Tibial nerve (tissue), 4 donors: ENCODE data around the gene CCDC13. TPM values are rescaled to one million over a fixed set of nuclear protein-coding genes. Genes with fewer than 3 reads are reported as not detected.
A peak's percentile ranks its signal among the peaks of the same experiment; 100 is the strongest.

Experiments
- DNase-seq, 2 donors: peaks; one replicate each; pipeline ENCODE4 v3.0.0-alpha.2; 2019; ENCODE audit warnings: low spot score in 2 of 2
- H3K27ac ChIP-seq, 4 donors: fragments of 200-600 bp; sonication (generic) in 3 of 4; one replicate each; pipeline ENCODE4 v1.5.1; 2017 to 2019; ENCODE audit warnings: mild to moderate bottlenecking in 1 of 4
- H3K27me3 ChIP-seq, 2 donors: fragments of 200-600 bp; sonication (generic) in 1 of 2; one replicate each; pipeline versions ENCODE4 v1.5.1 to v1.6.0; 2017 to 2019
- H3K36me3 ChIP-seq, 3 donors: fragments of 200-600 bp; sonication (generic); one replicate each; pipeline ENCODE4 v1.5.1; 2018 to 2019
- H3K4me1 ChIP-seq, 4 donors: fragments of 200-600 bp; sonication (generic) in 3 of 4; one replicate each; pipeline ENCODE4 v1.5.1; 2017 to 2019
- H3K4me3 ChIP-seq, 4 donors: fragments of 200-600 bp; sonication (generic) in 3 of 4; one replicate each; pipeline ENCODE4 v1.5.1; 2017 to 2019; ENCODE audit warnings: mild to moderate bottlenecking in 1 of 4, moderate library complexity in 1 of 4
- H3K9me3 ChIP-seq, 4 donors: fragments of 200-600 bp; sonication (generic) in 3 of 4; one replicate each; pipeline ENCODE4 v1.5.1; 2017 to 2019
- CTCF ChIP-seq, 5 experiments: fragments of 200-600 bp in 3 of 5; fragments of 450-650 bp in 2 of 5; sonication (generic) in 3 of 5; IDR thresholded peaks; one replicate each; pipeline ENCODE4 v1.5.1; 2016 to 2019; ENCODE audit warnings: antibody characterized with exemption in 5 of 5, mild to moderate bottlenecking in 3 of 5, moderate library complexity in 2 of 5
- EP300 ChIP-seq, 2 donors: sonication (generic); formaldehyde crosslinking; IDR thresholded peaks; one replicate each; pipeline ENCODE4 v1.6.1; 2017; ENCODE audit warnings: antibody characterized with exemption in 2 of 2, mild to moderate bottlenecking in 1 of 2
- POLR2A ChIP-seq, 2 donors: fragments of 450-650 bp; IDR thresholded peaks; one replicate each; pipeline ENCODE4 v1.6.1; 2017; ENCODE audit warnings: antibody characterized with exemption in 2 of 2, mild to moderate bottlenecking in 2 of 2, moderate library complexity in 2 of 2
- WGBS, 2 donors: methylation state at CpG; one replicate each; pipeline ENCODE4 v1.1.5; 2018; 5-methylcytosine and 5-hydroxymethylcytosine counted together
- total RNA-seq, 4 donors: library from RNA; depleted of rRNA; stranded (reverse); fragments of >200 nt; gene quantifications; one replicate each; pipeline ENCODE4 v1.1.0, GENCODE V29; 2016

The CCDC13 gene
- total RNA-seq, 4 donors from 2014 or later, result 1.7 to 12.6 (median 2.0) TPM

DNA sequence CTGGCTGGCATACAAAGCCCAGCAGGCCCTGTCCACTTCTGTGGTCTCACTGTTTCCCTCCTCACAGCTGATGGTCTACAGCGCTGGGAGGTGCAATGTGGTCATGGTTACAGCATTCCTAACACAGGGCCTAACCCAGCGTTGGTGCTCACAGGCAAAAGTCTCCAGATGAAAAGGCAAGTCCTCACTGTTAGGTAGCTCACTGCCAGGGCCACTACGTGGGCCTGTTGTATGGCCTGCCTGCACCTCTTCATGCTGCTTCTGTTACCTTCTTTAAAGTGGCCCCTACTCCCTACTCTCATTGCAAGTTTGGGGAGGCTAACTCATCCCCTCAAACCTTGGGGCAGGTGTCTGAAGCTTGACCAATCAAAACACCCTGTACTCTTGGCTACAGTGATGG, 31.3 kb downstream of the CCDC13 start:
- no peak for DNase-seq
- H3K9me3 ChIP-seq, result no peaks in the 10 kb centered on the region
- no peaks in the 10 kb centered on the region for H3K27me3 ChIP-seq
- TF ChIP-seq POLR2A (IDR thresholded peaks at IDR 0.05) (no peak), EP300 (IDR thresholded peaks at IDR 0.05) (no peak), CTCF (IDR thresholded peaks at IDR 0.05) (no peak)
- 79 to 84% methylated on average over 3 of the region's 3 CpGs for WGBS, 2 donors
- no peak overlapping the region for H3K4me3 ChIP-seq
- H3K4me1 ChIP-seq, result peaks cover 0 to 36% (median 14%) of the 10 kb centered on the region in 4 donors
- H3K27ac ChIP-seq, result peak overlapping the region in 1 of 4 donors; percentile 82
- H3K36me3 ChIP-seq, result no peaks in the 10 kb centered on the region

DNA sequence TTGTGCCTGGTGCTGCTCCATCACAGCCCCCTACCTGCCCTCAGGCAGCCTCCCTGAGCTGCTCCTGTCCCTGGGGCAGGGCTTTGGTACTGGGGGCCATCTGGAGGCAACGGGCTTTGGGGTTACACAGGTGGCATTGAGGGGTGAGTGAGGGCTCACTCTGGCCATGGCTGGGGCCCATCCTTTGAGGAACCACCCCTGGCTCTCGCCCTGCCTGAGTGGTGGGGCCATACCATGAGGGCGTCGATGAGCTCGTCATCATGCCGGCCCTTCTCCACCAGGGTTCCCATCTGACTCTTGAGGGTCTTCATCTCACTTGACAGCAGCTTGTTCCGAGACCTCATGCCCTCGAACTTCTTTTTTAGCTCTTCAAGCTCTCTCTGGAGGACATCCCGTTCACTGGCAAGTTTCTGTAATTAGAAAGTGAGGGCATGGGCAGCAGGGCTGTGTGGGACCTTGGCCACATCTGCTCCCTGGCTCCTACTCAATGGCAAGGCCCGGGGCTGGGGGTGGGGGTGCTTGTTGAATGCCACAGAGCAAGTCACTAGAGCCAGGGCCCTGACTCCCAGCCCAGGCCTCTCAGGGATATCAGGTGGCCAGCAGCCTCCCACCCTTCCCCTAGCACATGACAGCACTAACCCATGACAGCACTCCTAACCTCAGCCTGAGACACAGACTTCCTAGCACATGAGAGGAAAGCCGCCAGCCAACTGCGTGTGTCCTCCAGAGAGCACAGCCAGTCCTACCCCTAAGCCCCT, 33.5 kb downstream of the CCDC13 start:
- Histone ChIP-seq H3K4me1 (peaks cover 0 to 15% (median 5%) of the 10 kb centered on the region in 4 donors), H3K4me3 (no peak overlapping the region), H3K27ac (peak overlapping the region; percentile 35 to 82 (median 56)), H3K36me3 (no peaks in the 10 kb centered on the region), H3K9me3 (no peaks in the 10 kb centered on the region), H3K27me3 (no peaks in the 10 kb centered on the region)
- TF ChIP-seq EP300 (IDR thresholded peaks at IDR 0.05) (peak in 1 of 2 donors; percentile 74), CTCF (IDR thresholded peaks at IDR 0.05) (no peak), POLR2A (IDR thresholded peaks at IDR 0.05) (no peak)
- WGBS, 2 donors, result 80 to 86% methylated on average over 12 of the region's 12 CpGs
- no peak for DNase-seq

- WGBS, 2 donors, result 86% methylated on average over 6 of the region's 6 CpGs
- DNase-seq, result no peak
Observed at GRCh38 chr3:42736531-42736930, 36.5 kb downstream of the CCDC13 start.

DNA sequence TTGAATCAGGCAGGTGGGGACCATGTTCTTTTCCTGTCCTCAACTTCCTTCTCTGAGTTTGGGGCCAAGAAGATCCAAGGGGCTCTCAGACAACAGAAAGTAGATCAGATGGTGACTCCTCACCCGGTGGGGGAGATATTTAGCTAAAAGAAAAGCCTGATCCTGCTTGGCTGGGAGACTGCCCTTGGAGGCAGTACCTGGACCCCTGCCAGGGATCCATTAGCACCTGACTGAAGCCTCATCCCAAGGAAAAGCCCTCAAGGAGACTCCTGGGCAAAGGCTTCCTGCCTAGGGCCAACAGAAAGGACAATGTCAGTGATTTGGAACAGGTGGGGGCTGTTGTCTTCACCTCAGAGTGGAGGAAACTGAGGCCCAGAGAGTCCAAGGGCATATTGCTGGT, 37.0 kb downstream of the CCDC13 start:
- H3K27me3 ChIP-seq, result no peaks in the 10 kb centered on the region
- 50 to 73% methylated on average over 1 of the region's 1 CpG for WGBS, 2 donors
- DNase-seq, result no peak
- no peak overlapping the region for H3K4me3 ChIP-seq
- H3K27ac ChIP-seq, result peak overlapping the region in 1 of 4 donors; percentile 95
- no peaks in the 10 kb centered on the region for H3K9me3 ChIP-seq
- peaks cover 0 to 45% (median 0%) of the 10 kb centered on the region in 4 donors for H3K4me1 ChIP-seq
- no peak for TF ChIP-seq POLR2A (IDR thresholded peaks at IDR 0.05)
- TF ChIP-seq EP300 (IDR thresholded peaks at IDR 0.05), result no peak
- TF ChIP-seq CTCF (IDR thresholded peaks at IDR 0.05), result no peak
- H3K36me3 ChIP-seq, result no peaks in the 10 kb centered on the region

More at GRCh38 chr3:42736531-42736930, 36.5 kb downstream of the CCDC13 start:
- no peaks in the 10 kb centered on the region for H3K36me3 ChIP-seq
- no peak overlapping the region for H3K4me3 ChIP-seq
- peaks cover 0 to 41% (median 0%) of the 10 kb centered on the region in 4 donors for H3K4me1 ChIP-seq
- no peaks in the 10 kb centered on the region for H3K9me3 ChIP-seq
- no peaks in the 10 kb centered on the region for H3K27me3 ChIP-seq
- TF ChIP-seq CTCF (IDR thresholded peaks at IDR 0.05) (no peak), EP300 (IDR thresholded peaks at IDR 0.05) (no peak), POLR2A (IDR thresholded peaks at IDR 0.05) (no peak)
- H3K27ac ChIP-seq, result no peak overlapping the region

- DNase-seq, result no peak
- H3K27ac ChIP-seq, result peak overlapping the region in 1 of 4 donors; percentile 95
- TF ChIP-seq CTCF (IDR thresholded peaks at IDR 0.05) (no peak), EP300 (IDR thresholded peaks at IDR 0.05) (no peak), POLR2A (IDR thresholded peaks at IDR 0.05) (no peak)
- H3K4me3 ChIP-seq, result no peak overlapping the region
- peaks cover 0 to 50% (median 0%) of the 10 kb centered on the region in 4 donors for H3K4me1 ChIP-seq
- no peaks in the 10 kb centered on the region for H3K27me3 ChIP-seq
- no peaks in the 10 kb centered on the region for H3K36me3 ChIP-seq
- 92 to 94% methylated on average over 12 of the region's 12 CpGs for WGBS, 2 donors
- H3K9me3 ChIP-seq, result no peaks in the 10 kb centered on the region
Observed at GRCh38 chr3:42735615-42736014, 37.4 kb downstream of the CCDC13 start.
